Testis (tissue), 3 donors: ENCODE measurements around the gene PLCD4. TPM values are rescaled to one million over a fixed set of nuclear protein-coding genes. Genes with fewer than 3 reads are reported as not detected.

Source experiments
- DNase-seq: peaks from one replicate; pipeline ENCODE4 v3.0.0-alpha.2; 2019
- H3K27ac ChIP-seq, 2 donors: fragments of 200-600 bp; sonication (generic); one replicate each; pipeline ENCODE4 v1.5.1; 2019
- H3K27me3 ChIP-seq: fragments of 200-600 bp; sonication (generic); one replicate; pipeline ENCODE4 v1.5.1; 2019
- H3K36me3 ChIP-seq: fragments of 200-600 bp; sonication (generic); one replicate; pipeline ENCODE4 v1.5.1; 2017; ENCODE audit warnings: low read depth; ENCODE audit errors: missing control alignments
- H3K4me1 ChIP-seq: fragments of 200-600 bp; sonication (generic); one replicate; pipeline ENCODE4 v1.5.1; 2019
- H3K4me3 ChIP-seq, 2 donors: fragments of 200-600 bp; sonication (generic); one replicate each; pipeline ENCODE4 v1.5.1; 2017 to 2019
- H3K9me3 ChIP-seq: fragments of 200-600 bp; sonication (generic); one replicate; pipeline ENCODE4 v1.5.1; 2017
- CTCF ChIP-seq, 3 experiments: fragments of 450-650 bp in 2 of 3; fragments of 200-600 bp in 1 of 3; sonication (generic) in 1 of 3; IDR thresholded peaks; one replicate each; pipeline ENCODE4 v1.5.1; 2016 to 2019; ENCODE audit warnings: antibody characterized with exemption in 3 of 3, mild to moderate bottlenecking in 2 of 3, moderate library complexity in 1 of 3
- POLR2A ChIP-seq: fragments of 450-650 bp; IDR thresholded peaks from one replicate; pipeline ENCODE4 v1.6.1; 2017; ENCODE audit warnings: antibody characterized with exemption, mild to moderate bottlenecking, moderate library complexity
- WGBS, 2 donors: methylation state at CpG; one replicate each; pipeline ENCODE4 v1.1.5; 2018; 5-methylcytosine and 5-hydroxymethylcytosine counted together
- intact Hi-C: fragments of 100-400 bp; cut with DNase I; formaldehyde crosslinking; loops from one replicate; pipeline ENCODE4 v1.15.1; 2023; ENCODE audit warnings: low total_unique reads
- polyA plus RNA-seq: library from polyadenylated mRNA; stranded (reverse); fragments of 350-450 nt; fragmentation: Illumina TruSeq; extraction: RNeasy Lipid Tissue Mini Kit (QIAGEN cat#74804); gene quantifications from one replicate; pipeline ENCODE4 v1.2.3, GENCODE V29; 2014; ENCODE audit warnings: low read depth, low replicate concordance; ENCODE audit not compliant: insufficient read depth
- total RNA-seq, 2 donors: library from RNA; depleted of rRNA; stranded (reverse); fragments of >200 nt; gene quantifications; one replicate each; pipeline ENCODE4 v1.2.3, GENCODE V29; 2016

The PLCD4 gene
- total and polyA plus RNA-seq, 3 donors from 2014 or later: 8.2 to 13.9 (median 9.0) TPM

- WGBS, 2 donors: 73 to 77% methylated on average over 7 of the region's 7 CpGs
- no peak for DNase-seq
- Histone ChIP-seq H3K4me1 (no peaks in the 10 kb centered on the region), H3K27me3 (no peaks in the 10 kb centered on the region), H3K4me3 (no peak overlapping the region), H3K27ac (no peak overlapping the region), H3K36me3 (no peaks in the 10 kb centered on the region), H3K9me3 (no peaks in the 10 kb centered on the region)
- no peak for TF ChIP-seq POLR2A
- TF ChIP-seq CTCF (IDR thresholded peaks at IDR 0.05): no peak
- intact Hi-C loops: no loop called here
These were observed 15.1 kb downstream of the PLCD4 start for GRCh38 chr2:218622606-218623365.

GRCh38 chr2:218623366-218623705 is 15.6 kb downstream of the PLCD4 start:
- H3K27me3 ChIP-seq: no peaks in the 10 kb centered on the region
- no peaks in the 10 kb centered on the region for H3K9me3 ChIP-seq
- no peaks in the 10 kb centered on the region for H3K4me1 ChIP-seq
- no peaks in the 10 kb centered on the region for H3K36me3 ChIP-seq
- TF ChIP-seq CTCF (IDR thresholded peaks at IDR 0.05) (no peak), POLR2A (no peak)
- intact Hi-C loops: no loop called here
- WGBS, 2 donors: 83 to 84% methylated on average over 3 of the region's 3 CpGs
- no peak for DNase-seq
- H3K4me3 ChIP-seq: no peak overlapping the region
- H3K27ac ChIP-seq: no peak overlapping the region

- no peaks in the 10 kb centered on the region for H3K4me1 ChIP-seq
- no peak overlapping the region for H3K4me3 ChIP-seq
- no peak for TF ChIP-seq POLR2A
- TF ChIP-seq CTCF (IDR thresholded peaks at IDR 0.05): no peak
- WGBS, 2 donors: 90 to 98% methylated on average over 4 of the region's 4 CpGs
- H3K27me3 ChIP-seq: no peaks in the 10 kb centered on the region
- H3K36me3 ChIP-seq: no peaks in the 10 kb centered on the region
- DNase-seq: no peak
- no peak overlapping the region for H3K27ac ChIP-seq
- no peaks in the 10 kb centered on the region for H3K9me3 ChIP-seq
- intact Hi-C loops: no loop called here
These were observed 18.7 kb downstream of the PLCD4 start for GRCh38 chr2:218626369-218626768.

GRCh38 chr2:218627939-218628338 is 20.2 kb downstream of the PLCD4 start:
- no peaks in the 10 kb centered on the region for H3K9me3 ChIP-seq
- no peak overlapping the region for H3K27ac ChIP-seq
- no peak overlapping the region for H3K4me3 ChIP-seq
- 96 to 99% methylated on average over 4 of the region's 4 CpGs for WGBS, 2 donors
- intact Hi-C loops: no loop called here
- TF ChIP-seq CTCF (IDR thresholded peaks at IDR 0.05): no peak
- TF ChIP-seq POLR2A: no peak
- no peaks in the 10 kb centered on the region for H3K4me1 ChIP-seq
- no peaks in the 10 kb centered on the region for H3K27me3 ChIP-seq
- H3K36me3 ChIP-seq: no peaks in the 10 kb centered on the region
- DNase-seq: no peak

GRCh38 chr2:218631837-218632236 is 24.1 kb downstream of the PLCD4 start:
- 69 to 79% methylated on average over 4 of the region's 4 CpGs for WGBS, 2 donors
- intact Hi-C loops: no loop called here

More at GRCh38 chr2:218631837-218632236, 24.1 kb downstream of the PLCD4 start:
- TF ChIP-seq CTCF (IDR thresholded peaks at IDR 0.05) (no peak), POLR2A (no peak)
- no peak overlapping the region for H3K4me3 ChIP-seq
- no peaks in the 10 kb centered on the region for H3K27me3 ChIP-seq
- no peak for DNase-seq
- H3K36me3 ChIP-seq: no peaks in the 10 kb centered on the region
- no peaks in the 10 kb centered on the region for H3K4me1 ChIP-seq
- H3K27ac ChIP-seq: no peak overlapping the region
- H3K9me3 ChIP-seq: no peaks in the 10 kb centered on the region
